Esophagus squamous epithelium (tissue), 4 donors: ENCODE results near the gene SFTPB.

ENCODE experiments used
- CTCF ChIP-seq, 6 experiments: fragments of 450-650 bp in 4 of 6; fragments of 200-600 bp in 2 of 6; sonication (generic) in 2 of 6; IDR thresholded peaks; one replicate each; pipeline ENCODE4 v1.5.1; 2016 to 2019; ENCODE audit warnings: antibody characterized with exemption in 6 of 6, mild to moderate bottlenecking in 4 of 6, moderate library complexity in 4 of 6
- POLR2A ChIP-seq, 4 donors: fragments of 450-650 bp; IDR thresholded peaks; one replicate each; pipeline ENCODE4 v1.6.1; 2017; ENCODE audit warnings: antibody characterized with exemption in 4 of 4, mild to moderate bottlenecking in 4 of 4, moderate library complexity in 3 of 4

- TF ChIP-seq POLR2A (IDR thresholded peaks at IDR 0.05) (no peak), CTCF (IDR thresholded peaks at IDR 0.05) (no peak)
These were observed 6.7 kb downstream of the SFTPB start for GRCh38 chr2:85661139-85661858.
